Thoracic aorta endothelial cell (primary cell): Measurements from ENCODE around the gene JAM2. TPM values are rescaled to one million over a fixed set of nuclear protein-coding genes. Genes with fewer than 3 reads are reported as not detected.

Experiments used
- total RNA-seq: library from RNA; depleted of rRNA; stranded (reverse); fragments of >200 nt; gene quantifications from 2 replicates; pipeline ENCODE4 v1.2.3, GENCODE V29; 2012

Gene JAM2, protein sequence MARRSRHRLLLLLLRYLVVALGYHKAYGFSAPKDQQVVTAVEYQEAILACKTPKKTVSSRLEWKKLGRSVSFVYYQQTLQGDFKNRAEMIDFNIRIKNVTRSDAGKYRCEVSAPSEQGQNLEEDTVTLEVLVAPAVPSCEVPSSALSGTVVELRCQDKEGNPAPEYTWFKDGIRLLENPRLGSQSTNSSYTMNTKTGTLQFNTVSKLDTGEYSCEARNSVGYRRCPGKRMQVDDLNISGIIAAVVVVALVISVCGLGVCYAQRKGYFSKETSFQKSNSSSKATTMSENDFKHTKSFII
- 1.9 and 2.4 TPM in 2 replicates for total RNA-seq

DNA sequence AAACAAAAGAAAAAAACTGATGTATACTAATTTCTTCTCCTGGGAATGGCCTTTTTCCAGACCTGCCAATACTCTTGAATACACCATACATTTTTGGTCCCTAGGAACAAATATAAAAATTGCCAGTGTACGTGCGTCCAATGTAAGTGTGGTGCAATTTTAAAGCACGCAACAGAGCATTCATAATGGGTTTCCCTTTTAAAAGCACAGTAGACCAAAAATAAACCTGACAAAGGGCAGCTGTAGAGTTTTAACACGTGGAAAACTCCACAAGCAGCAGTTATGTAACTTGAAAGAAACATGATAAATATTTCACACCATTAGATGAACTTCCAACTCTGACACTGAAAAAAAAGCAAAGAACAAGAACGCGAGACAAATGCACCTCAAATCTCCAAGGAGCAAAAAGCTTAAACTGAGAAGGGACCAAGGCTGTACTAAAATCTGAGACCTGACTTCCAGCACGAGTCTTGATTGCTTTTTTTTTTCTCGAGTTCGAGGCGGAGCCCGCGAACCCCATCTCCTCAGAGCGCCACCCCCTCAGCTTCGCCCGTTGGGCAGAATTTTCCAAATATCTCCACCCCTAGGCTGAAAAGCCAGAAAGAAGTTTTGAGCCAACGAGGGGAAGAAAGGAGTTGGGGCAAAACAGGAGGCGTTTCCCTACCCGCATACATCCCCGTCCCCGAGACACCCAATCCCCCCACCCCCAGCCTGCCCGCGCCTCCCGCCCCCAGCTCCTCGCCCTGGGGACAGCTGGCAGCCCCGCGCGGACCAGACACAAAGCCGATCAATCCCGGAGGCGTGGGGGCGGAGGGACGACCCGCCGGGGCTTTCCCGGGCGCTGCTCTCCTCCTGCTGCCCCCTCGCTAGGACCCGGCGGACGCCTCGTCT, at the start of gene JAM2:
Gene JAM2 (plus strand): TSS at position 599 of the 891 bp plus-strand sequence. CDS start 564 bp downstream, outside the sequence.

DNA sequence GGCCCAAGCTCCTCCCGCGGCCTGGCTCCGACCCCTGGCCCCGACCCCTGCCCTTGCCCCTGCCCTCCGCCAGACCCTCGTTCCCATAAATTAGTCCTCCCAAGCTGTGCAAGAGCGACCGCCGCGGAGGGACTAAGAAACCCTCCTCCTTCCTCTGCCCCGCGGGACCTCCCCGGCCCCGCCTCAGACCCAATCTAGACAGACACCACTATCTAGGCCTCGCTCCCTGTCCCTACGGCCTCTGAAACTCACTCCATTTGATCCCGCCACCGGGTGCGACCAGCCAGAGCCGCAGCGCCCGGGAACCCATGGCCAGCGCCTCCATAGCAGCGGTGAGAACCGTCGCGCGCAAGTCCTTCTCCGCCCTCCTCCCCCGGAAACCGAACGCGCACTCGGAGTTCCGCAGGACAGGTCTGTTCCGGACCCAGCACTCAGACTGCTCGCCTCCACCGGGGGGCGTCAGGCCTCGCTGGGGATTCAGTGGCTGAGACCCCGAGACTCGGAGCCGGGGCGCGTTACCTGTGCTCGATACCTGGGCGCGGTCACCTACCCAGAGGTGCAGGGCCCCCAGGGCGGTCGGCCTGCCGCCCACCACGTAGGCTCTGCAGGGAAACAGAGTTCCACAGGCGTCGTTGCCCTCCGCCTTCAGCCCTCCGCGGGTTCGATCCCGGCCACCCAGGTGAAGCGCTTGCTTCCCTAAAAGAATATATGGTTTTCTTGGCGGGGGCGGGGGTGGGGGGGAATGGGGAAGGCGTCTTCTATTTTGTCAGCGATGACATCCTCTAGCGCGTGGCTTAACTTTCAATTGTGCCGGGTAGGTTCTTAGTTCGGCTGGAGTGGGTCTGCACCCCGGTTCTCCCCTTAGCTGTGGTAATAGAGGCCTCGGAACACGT, 31.7 kb upstream of the JAM2 start, which contains the start of gene MRPL39:
Gene MRPL39 (minus strand): TSS at position 331 of the 893 bp plus-strand sequence. CDS start 6 bp downstream, at position 325.

DNA sequence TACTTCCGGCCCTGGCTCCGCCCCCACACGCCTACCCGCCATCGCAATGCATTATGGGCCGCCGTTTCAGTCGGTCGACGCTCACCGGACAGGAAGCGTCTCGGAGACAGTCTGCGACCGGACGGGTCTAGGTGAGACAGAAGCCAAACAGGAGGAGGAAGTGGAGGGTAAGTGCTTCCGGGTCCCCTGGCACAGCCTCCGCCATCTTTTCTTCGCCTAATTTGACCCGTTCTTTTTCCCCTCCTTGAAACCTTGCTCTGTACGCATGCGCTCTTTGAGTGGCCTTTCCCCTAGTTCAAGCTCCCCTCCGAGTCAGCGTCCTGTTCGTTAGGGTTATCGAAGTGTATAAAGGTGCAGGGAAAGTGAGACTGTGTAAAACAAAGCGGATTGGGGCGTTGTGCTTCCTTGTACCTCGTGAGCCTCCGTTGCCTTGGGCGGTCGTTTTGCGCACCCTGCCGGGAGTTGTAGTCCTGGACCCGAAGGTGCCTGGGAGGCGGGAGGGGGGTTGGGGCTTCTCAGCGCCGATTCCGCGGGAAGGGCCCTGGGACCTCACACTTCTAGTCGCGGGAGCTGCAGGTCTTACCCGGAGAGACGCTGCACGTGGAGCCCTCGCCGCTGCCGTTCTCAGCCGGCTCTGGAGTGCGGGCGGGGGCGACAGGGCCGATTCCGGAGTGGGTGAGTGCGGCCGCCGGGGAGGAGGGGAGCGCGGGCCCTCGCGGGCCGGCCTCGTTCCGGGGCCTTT, 96.0 kb downstream of the JAM2 start, which contains the start of the genes ATP5PF and GABPA:
Gene ATP5PF (minus strand): TSS at position 1 of the 742 bp plus-strand sequence. CDS start 5,110 bp downstream, outside the sequence.
Gene GABPA (plus strand): TSS at position 69 of the 742 bp plus-strand sequence. CDS start 6,627 bp downstream, outside the sequence.

Other genes starting within 250 kb of the JAM2 start
- gene MRPL39, start 31.8 kb upstream of the JAM2 start, total RNA-seq: 50.7 and 57.4 TPM in 2 replicates
- gene ATP5PF, start 95.6 kb downstream of the JAM2 start, total RNA-seq: 63.0 and 80.2 TPM in 2 replicates
- 40.3 and 41.2 TPM in 2 replicates for gene GABPA, start 95.7 kb downstream of the JAM2 start, total RNA-seq